Nucleus accumbens (tissue), 56 donors: ENCODE results near the gene GFER.
"Not testable (repeated sequence)": the region's sequence is repeated elsewhere in the genome, so short reads cannot be mapped to it uniquely, and the experiment has no call there.

Experiments used
- DNase-seq, 56 donors: peaks; one replicate each; lab custom pipeline; 2025; lab: John Stamatoyannopoulos, UW

The GFER gene

GRCh38 chr16:1983544-1984346, at the start of gene GFER:
Gene GFER, plus strand, starts transcription at chr16:1984193. Its CDS starts 26 bp downstream, at chr16:1984219.
- peak in 55 of 56 donors; percentile 36 to 91 (median 77) for DNase-seq

- DNase-seq = no peak
Observed at GRCh38 chr16:1936945-1937479, 47.0 kb upstream of the GFER start.

GRCh38 chr16:1938316-1938715, 45.7 kb upstream of the GFER start:
- no peak for DNase-seq

- DNase-seq = no peak
Observed at GRCh38 chr16:1938910-1939309, 45.1 kb upstream of the GFER start.

- DNase-seq = not testable (repeated sequence)
Observed at GRCh38 chr16:1939833-1940232, 44.2 kb upstream of the GFER start.

- no peak for DNase-seq
Observed at GRCh38 chr16:1940273-1941161, 43.5 kb upstream of the GFER start.

- no peak for DNase-seq
Observed at GRCh38 chr16:1941162-1942046, 42.6 kb upstream of the GFER start.

GRCh38 chr16:1942047-1942809, 41.8 kb upstream of the GFER start:
- peak in 1 of 56 donors; percentile 4 for DNase-seq

GRCh38 chr16:1942810-1943726, 40.9 kb upstream of the GFER start, which contains the start of gene MSRB1:
Gene MSRB1, minus strand, starts transcription at chr16:1943199. Its CDS starts 43 bp downstream, at chr16:1943156.
- DNase-seq = peak; percentile 70 to 100 (median 98)

- DNase-seq = no peak
Observed at GRCh38 chr16:1944612-1945199, 39.3 kb upstream of the GFER start.

GRCh38 chr16:1945559-1946391, 38.2 kb upstream of the GFER start:
- no peak for DNase-seq

- no peak for DNase-seq
Observed at GRCh38 chr16:1946495-1947368, 37.3 kb upstream of the GFER start.

GRCh38 chr16:1947369-1947670, 36.7 kb upstream of the GFER start:
- no peak for DNase-seq

GRCh38 chr16:1949507-1949906, 34.5 kb upstream of the GFER start:
- DNase-seq = no peak

GRCh38 chr16:1950047-1950446, 33.9 kb upstream of the GFER start:
- DNase-seq = no peak

- no peak for DNase-seq
Observed at GRCh38 chr16:1950559-1950958, 33.4 kb upstream of the GFER start.
